Stimulated activated CD8-positive, alpha-beta memory T cell treated with anti-CD3 and anti-CD28 coated beads, Interleukin-7, amount 100 ng/mL, for 48 hours (primary cell): ENCODE data around the gene CREB5.

ENCODE experiments used
- DNase-seq, 2 donors: peaks; one replicate each; pipeline ENCODE4 v3.0.0-alpha.2; 2020; ENCODE audit warnings: low read depth in 1 of 2; ENCODE audit errors: extremely low read depth in 1 of 2

The CREB5 gene

GRCh38 chr7:28406192-28406591 lies 6.1 kb upstream of the CREB5 start:
- DNase-seq, result no peak

GRCh38 chr7:28407651-28408050 lies 4.7 kb upstream of the CREB5 start:
- no peak for DNase-seq

DNA sequence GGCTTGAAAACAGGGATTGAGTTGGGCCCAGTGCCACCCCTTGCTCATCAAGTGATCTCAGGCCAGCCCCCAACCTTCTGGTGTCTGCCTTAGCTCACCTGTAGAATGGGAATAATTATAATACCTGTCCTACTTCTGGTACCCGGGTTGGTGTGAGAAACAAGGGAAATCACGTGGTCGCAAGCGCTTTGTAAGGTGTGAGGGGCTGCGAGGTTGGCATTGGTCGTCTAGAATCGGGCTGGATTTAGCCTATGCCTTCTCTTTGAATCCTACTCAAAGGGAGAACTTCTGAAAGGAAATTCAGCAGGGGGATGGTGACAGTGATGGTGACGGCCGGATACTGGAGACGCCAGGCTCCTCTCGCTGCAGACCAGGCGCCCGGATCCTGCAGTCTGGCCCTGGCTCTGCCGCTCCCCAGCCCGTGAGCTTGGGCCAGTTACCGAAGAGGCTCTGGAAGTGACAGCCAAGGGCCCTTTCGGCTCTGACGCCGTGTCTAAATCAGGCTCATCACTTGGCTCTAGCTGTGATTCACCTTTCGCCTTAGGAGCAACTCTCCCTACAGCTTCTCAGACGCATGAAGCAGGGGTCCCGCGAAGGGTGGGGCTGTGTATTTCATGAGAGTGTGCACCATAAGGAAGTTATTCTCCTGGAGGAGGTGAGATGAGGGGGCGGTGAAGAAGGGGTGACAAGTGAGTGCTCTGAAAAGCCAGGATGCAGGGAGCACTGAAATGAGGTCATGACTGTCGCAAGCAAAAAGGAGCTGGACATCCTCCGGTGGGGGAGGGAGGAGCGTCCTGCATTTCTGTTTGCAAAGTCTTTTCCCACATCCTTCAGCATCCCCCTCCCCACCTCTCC lies 4.0 kb upstream of the CREB5 start:
- no peak for DNase-seq

- DNase-seq, result peak; percentile 45 to 71
Measured at GRCh38 chr7:28408960-28409715, 3.2 kb upstream of the CREB5 start.

DNA sequence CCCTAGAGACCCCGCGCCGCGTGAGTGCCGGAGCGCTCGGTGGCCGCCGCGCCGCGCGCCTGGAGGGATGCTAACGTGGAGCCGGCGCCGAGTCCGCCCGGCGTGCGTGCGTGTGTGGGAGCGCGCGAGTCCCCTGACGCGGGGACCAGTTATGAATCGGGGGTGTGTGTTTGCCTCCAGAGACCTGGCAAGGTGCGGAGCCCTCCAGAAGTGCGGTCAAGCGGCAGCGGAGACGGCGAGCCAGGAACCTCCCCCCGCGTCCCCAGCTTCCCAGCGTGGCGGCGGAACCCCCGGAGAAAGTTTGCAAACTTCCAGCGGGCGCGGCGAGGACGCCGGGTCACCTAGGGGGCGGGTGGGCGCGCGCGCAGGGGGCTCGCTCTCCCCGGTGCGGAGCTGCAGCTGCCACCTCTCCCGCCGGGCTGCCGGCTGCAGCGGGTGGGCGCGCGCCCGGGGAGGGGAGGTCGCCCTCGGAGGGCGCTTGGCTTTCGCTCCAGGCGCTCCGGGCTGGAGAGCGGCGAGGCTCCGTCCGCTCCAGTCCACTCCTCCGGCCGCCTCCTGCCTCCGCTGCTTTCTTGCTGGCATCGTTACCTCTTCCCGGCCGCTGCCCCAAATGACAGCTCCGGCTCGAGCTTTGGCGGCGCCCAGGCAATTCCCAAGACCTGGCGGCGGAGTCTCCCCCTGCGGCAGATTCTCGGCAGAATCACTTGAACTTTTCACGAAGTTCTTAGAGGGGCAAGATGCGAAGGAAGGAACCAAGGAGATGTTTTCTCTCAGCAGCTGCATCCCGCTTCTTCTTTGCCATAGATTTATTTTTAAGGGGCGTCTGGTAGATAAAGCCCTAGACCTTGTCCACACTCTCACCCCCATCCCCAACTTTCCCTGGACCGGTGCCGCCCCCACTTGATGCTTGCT lies 2.3 kb upstream of the CREB5 start:
- no peak for DNase-seq

DNA sequence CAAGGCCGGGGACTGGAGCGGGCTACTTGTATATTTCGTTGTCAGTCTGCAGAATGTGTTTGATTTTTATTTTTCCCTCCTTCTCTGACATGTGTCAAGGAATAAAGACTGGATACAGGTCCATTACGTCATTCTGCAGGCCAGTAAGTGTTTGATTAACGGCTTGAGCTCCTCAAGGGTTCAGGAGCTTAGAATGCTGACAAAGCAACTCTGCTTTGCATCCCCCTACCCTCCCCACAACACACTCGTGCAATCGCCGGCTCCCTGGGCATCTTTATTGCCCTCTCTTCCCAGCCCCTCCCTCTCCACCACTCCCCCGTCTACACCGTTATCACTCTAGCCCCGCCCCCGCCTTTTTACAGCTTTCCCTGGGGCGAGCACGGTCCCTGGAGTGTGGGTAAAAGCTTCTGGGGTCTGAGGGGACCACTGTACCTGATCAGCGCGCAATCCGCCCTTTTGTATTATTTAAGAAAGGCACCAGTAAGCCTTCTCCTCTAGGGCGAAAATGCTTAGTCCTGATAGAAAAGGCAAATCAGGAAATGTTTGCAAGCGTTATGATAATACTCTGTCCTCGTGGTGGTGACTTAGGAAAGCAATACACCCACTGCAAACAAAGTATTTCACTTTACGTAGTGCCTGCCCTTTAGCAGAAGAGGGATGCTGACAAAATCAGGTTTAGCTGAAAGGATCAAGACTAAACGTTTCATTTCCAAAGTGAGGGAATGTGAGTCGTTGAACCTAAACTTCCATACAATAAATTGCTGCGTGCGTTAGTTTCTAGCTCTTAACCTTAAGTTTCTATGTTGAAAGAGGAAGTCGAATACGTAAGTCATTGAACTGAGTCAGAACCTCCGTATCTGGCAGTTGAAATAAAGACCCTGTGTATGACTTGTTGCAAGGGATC lies 1.4 kb upstream of the CREB5 start:
- DNase-seq, result no peak

DNA sequence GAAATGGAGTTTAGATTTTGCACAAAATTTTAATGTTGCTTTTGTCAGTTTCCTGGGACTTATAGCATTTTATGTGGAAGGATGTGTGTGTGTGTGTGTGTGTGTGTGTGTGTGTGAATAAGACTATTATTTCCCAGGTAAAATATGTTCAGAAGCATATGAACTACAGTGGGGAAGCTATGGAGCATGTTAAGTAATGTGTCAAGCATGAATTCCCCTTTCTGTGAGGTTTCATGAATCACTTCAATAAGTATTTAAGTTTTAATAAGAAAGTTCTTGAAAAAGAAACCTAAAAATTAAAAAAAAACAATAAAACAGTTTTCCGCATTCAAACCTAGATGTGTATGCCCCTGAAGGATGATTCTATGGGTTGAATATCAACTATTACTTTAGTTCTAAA lies 693 bp downstream of the CREB5 start:
- DNase-seq, result no peak

DNA sequence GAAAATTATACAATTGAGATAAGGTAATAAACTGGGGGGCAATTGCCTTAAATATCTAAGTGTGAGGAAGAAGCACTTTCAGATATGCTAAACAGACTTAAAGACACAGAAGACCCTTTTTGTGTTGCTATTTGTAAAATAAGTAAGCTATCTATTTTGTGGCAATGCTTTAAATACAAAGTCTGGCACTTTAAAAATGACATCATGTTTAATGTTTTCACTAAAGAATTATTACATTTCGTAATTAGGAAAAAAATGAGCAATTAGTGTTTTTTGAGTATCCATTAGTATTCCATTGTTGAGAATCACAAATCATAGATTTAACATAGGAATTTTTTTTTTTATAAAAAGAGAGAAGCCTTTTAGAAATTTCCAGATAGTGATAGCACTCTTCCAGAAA lies 2.1 kb downstream of the CREB5 start:
- no peak for DNase-seq

- DNase-seq, result no peak
Measured at GRCh38 chr7:28417321-28417940, 5.1 kb downstream of the CREB5 start.

DNA sequence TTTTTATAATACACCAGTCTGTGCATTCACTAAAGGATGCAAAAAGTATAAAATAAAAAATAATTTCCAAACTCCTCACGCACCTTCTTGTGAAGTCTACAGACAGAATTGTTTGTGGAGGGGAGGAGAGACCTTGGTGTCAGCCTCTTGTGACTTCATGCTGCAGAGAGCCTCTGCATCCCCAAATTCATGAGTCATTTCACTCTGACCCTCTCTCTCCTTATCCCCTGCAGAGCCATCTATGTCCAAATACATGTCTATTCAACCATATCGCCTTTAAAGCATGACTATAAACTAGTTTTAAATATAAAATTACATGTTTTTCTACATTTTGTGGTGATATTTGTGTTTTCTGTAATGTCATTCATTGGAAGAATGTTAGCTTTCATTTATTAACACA lies 6.0 kb downstream of the CREB5 start:
- no peak for DNase-seq

- DNase-seq, result no peak
Measured at GRCh38 chr7:28418966-28419365, 6.6 kb downstream of the CREB5 start.

- DNase-seq, result no peak
Measured at GRCh38 chr7:28419716-28420115, 7.4 kb downstream of the CREB5 start.

DNA sequence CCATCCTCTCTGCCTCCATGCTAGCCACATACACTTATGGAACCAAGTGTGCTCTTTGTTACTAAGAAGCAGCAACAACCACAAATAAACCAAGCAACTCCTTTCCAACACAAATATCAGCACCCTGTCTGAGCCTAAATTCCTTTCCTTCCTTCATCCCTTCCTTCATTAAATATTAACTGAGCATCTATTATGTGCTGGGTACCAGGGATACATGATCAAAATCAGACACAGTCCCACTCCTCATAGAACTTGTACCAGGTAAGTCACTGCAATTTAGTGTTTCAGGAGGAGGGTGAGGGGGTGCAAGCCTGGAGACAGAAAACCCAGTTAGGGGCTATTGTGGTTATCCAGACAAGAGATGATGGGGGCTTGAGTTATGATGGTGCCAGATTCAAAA lies 10.8 kb downstream of the CREB5 start:
- DNase-seq, result no peak

GRCh38 chr7:28423918-28424514 lies 11.7 kb downstream of the CREB5 start:
- no peak for DNase-seq

GRCh38 chr7:28425496-28425895 lies 13.2 kb downstream of the CREB5 start:
- no peak for DNase-seq

DNA sequence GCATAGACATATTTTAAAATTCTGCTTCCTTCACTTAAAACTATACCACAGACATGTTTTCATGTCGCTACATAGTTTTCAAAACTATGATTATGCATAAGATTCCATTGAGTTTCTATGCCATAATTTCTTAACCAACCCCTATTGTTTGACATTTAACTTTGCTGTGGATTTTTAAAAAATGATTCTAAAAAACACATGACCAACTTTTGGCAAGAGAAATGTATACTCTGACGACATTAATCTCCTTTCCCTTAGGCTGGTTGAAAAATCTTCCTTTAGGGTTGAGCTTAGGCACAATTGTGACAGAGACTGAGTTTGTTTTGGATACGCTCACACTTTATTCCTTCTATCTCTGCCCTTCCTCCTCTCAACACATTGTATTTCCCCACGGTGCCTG lies 14.9 kb downstream of the CREB5 start:
- DNase-seq, result no peak

DNA sequence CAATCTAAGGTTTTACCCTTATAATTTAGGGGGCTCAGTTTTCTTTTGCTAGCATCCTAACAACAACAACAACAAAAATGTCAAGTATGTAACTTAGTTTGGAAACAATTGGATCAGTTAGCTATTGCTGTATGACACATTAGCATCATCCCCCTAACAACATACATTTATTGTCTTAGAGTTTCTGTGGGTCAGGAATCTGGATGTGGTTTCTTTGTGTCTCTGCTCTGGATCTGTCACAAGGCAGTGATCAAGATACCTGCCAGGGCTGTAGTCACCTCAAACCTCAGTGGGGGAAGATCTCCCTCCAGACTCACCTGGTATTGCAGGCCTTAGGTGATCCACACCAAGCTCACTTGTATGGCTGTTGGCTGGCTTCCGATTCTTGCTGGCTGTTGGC lies 18.3 kb downstream of the CREB5 start:
- no peak for DNase-seq

GRCh38 chr7:28432105-28432504 lies 19.8 kb downstream of the CREB5 start:
- DNase-seq, result no peak

DNA sequence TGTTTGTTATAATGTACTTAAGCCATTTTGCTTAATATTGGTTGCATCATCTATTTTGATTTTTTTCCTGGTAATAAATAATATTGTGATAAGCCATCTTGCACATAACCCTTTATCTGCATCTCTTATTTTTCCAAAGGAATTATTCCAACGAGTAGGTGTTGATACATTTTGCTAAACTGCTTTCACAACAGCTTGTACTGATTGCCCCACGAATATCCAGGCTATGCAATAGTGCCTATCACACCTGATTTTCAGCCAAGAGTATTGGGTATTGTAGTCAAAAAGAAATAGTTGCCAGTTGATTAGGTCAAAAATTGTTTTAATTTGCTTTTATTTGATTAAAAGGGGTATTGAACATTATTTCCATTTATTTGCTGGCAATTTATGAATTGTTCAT lies 20.7 kb downstream of the CREB5 start:
- DNase-seq, result no peak
